ENCODE measurements around the gene L3MBTL1.

GRCh38 chr20:43569282-43569681 is 61.8 kb downstream of the L3MBTL1 start:
- no peak for TF ChIP-seq POLR2AphosphoS5 (IDR thresholded peaks at IDR 0.05; ENCODE audit: low read depth, low read length)
- TF ChIP-seq CTCF (IDR thresholded peaks at IDR 0.05): no peak

Measured in Panc1 (cell line).